OCI-LY1 (cell line): ENCODE data around the gene SMYD1.

ENCODE experiments used
- H2AFZ ChIP-seq: fragments of 200-600 bp; sonication (generic), shearing (Covaris generic); 2 replicates; pipeline ENCODE4 v1.6.0; 2014; ENCODE audit warnings: antibody characterized with exemption, mild to moderate bottlenecking, low read length
- H3F3A ChIP-seq: fragments of 200-600 bp; sonication (generic), shearing (Covaris generic); 2 replicates; pipeline ENCODE4 v1.6.0; 2014; ENCODE audit warnings: mild to moderate bottlenecking, antibody characterized with exemption, low read length, moderate library complexity; ENCODE audit not compliant: insufficient read depth
- H3K27ac ChIP-seq: fragments of 200-600 bp; sonication (generic); 2 replicates; pipeline ENCODE4 v1.5.1; 2014; ENCODE audit warnings: low read length, mixed run types, mild to moderate bottlenecking, low read depth; ENCODE audit not compliant: poor library complexity, severe bottlenecking
- H3K27me3 ChIP-seq: fragments of 200-600 bp; sonication (generic); 2 replicates; pipeline ENCODE4 v1.6.0; 2014; ENCODE audit warnings: antibody characterized with exemption, mild to moderate bottlenecking, low read length, moderate library complexity; ENCODE audit not compliant: insufficient read depth
- H3K36me3 ChIP-seq: fragments of 200-600 bp; sonication (generic); 2 replicates; pipeline ENCODE4 v1.6.1; 2014; ENCODE audit warnings: mild to moderate bottlenecking, antibody characterized with exemption, low read length, moderate library complexity, mixed read lengths; ENCODE audit not compliant: insufficient read depth
- H3K4me1 ChIP-seq: fragments of 200-600 bp; sonication (generic); 2 replicates; pipeline ENCODE4 v1.5.1; 2014; ENCODE audit warnings: mild to moderate bottlenecking, low read length, moderate library complexity; ENCODE audit not compliant: insufficient read depth, severe bottlenecking
- H3K4me2 ChIP-seq: fragments of 200-600 bp; sonication (generic), shearing (Covaris generic); 2 replicates; pipeline ENCODE4 v1.6.1; 2014; ENCODE audit warnings: low read length
- H3K4me3 ChIP-seq: fragments of 200-600 bp; sonication (generic); 2 replicates; pipeline ENCODE4 v1.5.1; 2014; ENCODE audit warnings: low read length, low read depth, mild to moderate bottlenecking, mixed read lengths; ENCODE audit not compliant: poor library complexity, severe bottlenecking
- H3K79me2 ChIP-seq: fragments of 200-600 bp; shearing (Covaris generic); 2 replicates; pipeline ENCODE4 v1.6.1; 2016; ENCODE audit warnings: mixed run types, low read length, mixed read lengths; ENCODE audit not compliant: insufficient read depth
- H3K9ac ChIP-seq: fragments of 200-600 bp; sonication (generic), shearing (Covaris generic); 2 replicates; pipeline ENCODE4 v1.6.1; 2014; ENCODE audit warnings: mild to moderate bottlenecking, low read length, mixed read lengths
- H3K9me2 ChIP-seq: fragments of 200-600 bp; sonication (generic), shearing (Covaris generic); 2 replicates; pipeline ENCODE4 v1.6.1; 2014; ENCODE audit warnings: low read depth, mild to moderate bottlenecking, low read length, mixed read lengths
- H3K9me3 ChIP-seq: fragments of 200-600 bp; shearing (Covaris generic); 2 replicates; pipeline ENCODE4 v1.6.1; 2014; ENCODE audit warnings: low read length, mixed read lengths
- H4K20me1 ChIP-seq: fragments of 200-600 bp; sonication (generic), shearing (Covaris generic); 2 replicates; pipeline ENCODE4 v1.6.0; 2016; ENCODE audit warnings: mild to moderate bottlenecking, low read length; ENCODE audit not compliant: insufficient read depth
- EZH2 ChIP-seq: fragments of 200-600 bp; sonication (generic), shearing (Covaris generic); IDR thresholded peaks from 2 replicates; pipeline ENCODE4 v1.8.0; 2017; ENCODE audit warnings: borderline replicate concordance, mixed run types, mild to moderate bottlenecking, antibody characterized with exemption, low read length, moderate library complexity, mixed read lengths
- TF ChIP-seq, protein P1 (sequence below): fragments of 200-600 bp; sonication (generic), shearing (Covaris generic); IDR thresholded peaks from 2 replicates; pipeline ENCODE4 v1.5.1; 2017; ENCODE audit warnings: mild to moderate bottlenecking, antibody characterized with exemption, low read length, moderate library complexity, mixed read lengths

The SMYD1 gene

DNA sequence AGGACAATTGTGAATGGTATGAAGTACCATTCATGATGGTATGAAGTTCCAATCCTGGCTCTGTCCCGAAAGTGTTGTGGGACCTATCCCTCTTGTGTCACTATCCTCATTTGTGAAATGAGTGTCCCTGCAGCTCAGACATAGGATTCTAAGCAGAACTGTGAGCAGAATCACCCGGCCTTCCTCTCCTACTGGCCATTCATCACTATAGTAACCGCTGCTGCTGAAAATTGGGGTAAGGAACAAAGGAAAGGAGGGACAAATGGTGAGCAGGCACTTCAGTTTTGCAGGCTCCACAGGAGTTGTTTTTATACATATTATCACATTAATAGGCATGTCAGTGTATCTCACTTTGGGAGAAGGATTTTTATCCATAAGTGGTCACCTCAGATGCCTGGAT is 27.4 kb downstream of the SMYD1 start:
- no peaks in the 10 kb centered on the region for H3K79me2 ChIP-seq
- H3K4me2 ChIP-seq = no peak overlapping the region
- TF ChIP-seq, protein P1, sequence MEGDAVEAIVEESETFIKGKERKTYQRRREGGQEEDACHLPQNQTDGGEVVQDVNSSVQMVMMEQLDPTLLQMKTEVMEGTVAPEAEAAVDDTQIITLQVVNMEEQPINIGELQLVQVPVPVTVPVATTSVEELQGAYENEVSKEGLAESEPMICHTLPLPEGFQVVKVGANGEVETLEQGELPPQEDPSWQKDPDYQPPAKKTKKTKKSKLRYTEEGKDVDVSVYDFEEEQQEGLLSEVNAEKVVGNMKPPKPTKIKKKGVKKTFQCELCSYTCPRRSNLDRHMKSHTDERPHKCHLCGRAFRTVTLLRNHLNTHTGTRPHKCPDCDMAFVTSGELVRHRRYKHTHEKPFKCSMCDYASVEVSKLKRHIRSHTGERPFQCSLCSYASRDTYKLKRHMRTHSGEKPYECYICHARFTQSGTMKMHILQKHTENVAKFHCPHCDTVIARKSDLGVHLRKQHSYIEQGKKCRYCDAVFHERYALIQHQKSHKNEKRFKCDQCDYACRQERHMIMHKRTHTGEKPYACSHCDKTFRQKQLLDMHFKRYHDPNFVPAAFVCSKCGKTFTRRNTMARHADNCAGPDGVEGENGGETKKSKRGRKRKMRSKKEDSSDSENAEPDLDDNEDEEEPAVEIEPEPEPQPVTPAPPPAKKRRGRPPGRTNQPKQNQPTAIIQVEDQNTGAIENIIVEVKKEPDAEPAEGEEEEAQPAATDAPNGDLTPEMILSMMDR = no peak
- TF ChIP-seq EZH2 = no peak
- no peaks in the 10 kb centered on the region for H3K36me3 ChIP-seq
- H3K9ac ChIP-seq = no peak overlapping the region
- no peaks in the 10 kb centered on the region for H4K20me1 ChIP-seq
- H3K4me1 ChIP-seq = no peaks in the 10 kb centered on the region
- no peak overlapping the region for H3K27ac ChIP-seq
- no peaks in the 10 kb centered on the region for H3F3A ChIP-seq
- no peaks in the 10 kb centered on the region for H3K9me2 ChIP-seq
- H3K4me3 ChIP-seq = no peak overlapping the region
- H2AFZ ChIP-seq = no peak overlapping the region
- no peaks in the 10 kb centered on the region for H3K9me3 ChIP-seq
- no peaks in the 10 kb centered on the region for H3K27me3 ChIP-seq

DNA sequence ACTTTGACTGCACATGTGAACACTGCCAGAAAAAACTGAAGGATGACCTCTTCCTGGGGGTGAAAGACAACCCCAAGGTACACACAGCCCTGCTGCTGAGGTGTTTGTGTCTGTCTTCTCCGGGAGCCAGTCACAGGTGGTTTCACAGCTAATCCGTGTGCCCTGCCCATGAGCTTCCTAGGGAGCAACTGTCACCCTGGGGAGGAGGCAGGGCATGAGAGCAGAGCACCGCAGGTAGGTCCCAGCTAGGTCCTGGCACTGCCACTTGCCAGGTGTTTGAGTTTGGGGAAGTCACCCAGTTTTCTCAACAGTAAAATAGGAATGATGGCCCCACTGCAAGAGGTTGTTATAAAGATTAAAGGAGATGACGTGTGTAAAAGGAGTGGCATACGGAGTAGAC is 29.1 kb downstream of the SMYD1 start:
- Histone ChIP-seq H4K20me1 (no peaks in the 10 kb centered on the region), H3K4me2 (no peak overlapping the region), H3K36me3 (no peaks in the 10 kb centered on the region), H3K4me1 (no peaks in the 10 kb centered on the region), H3K9ac (no peak overlapping the region), H3K27me3 (no peaks in the 10 kb centered on the region), H3K9me2 (no peaks in the 10 kb centered on the region), H3F3A (no peaks in the 10 kb centered on the region), H3K79me2 (no peaks in the 10 kb centered on the region), H3K4me3 (no peak overlapping the region), H3K27ac (no peak overlapping the region), H3K9me3 (no peaks in the 10 kb centered on the region), H2AFZ (no peak overlapping the region)
- no peak for TF ChIP-seq EZH2
- TF ChIP-seq, protein P1 = no peak

DNA sequence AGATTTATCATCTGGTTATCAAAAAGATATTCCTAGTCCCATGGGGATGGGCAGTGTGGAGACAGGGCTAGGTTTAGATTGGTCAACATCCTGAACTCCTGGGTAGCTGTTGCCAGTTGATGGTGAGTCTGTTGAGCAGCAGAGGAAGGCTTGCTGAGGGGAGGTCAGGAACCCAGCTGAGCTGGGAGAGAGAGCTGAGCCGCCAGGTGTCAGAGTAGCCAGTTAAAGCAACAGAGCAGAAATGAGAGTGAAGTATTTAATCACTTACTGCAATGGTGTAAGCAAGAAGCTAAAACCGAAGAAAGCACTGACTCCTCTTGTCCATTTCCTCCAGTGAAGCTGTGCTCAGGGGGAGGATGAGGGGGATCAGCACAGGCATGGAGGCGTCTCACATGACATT is 29.6 kb downstream of the SMYD1 start:
- no peaks in the 10 kb centered on the region for H3K36me3 ChIP-seq
- H3K27me3 ChIP-seq = no peaks in the 10 kb centered on the region
- H3K27ac ChIP-seq = no peak overlapping the region
- TF ChIP-seq EZH2 = no peak
- TF ChIP-seq, protein P1 = no peak
- no peaks in the 10 kb centered on the region for H3K9me3 ChIP-seq
- no peaks in the 10 kb centered on the region for H3K79me2 ChIP-seq
- no peak overlapping the region for H3K4me3 ChIP-seq
- no peaks in the 10 kb centered on the region for H4K20me1 ChIP-seq
- H3K4me1 ChIP-seq = no peaks in the 10 kb centered on the region
- no peaks in the 10 kb centered on the region for H3K9me2 ChIP-seq
- H2AFZ ChIP-seq = no peak overlapping the region
- no peak overlapping the region for H3K9ac ChIP-seq
- H3K4me2 ChIP-seq = no peak overlapping the region
- no peaks in the 10 kb centered on the region for H3F3A ChIP-seq
